Spinal cord (tissue), 10 donors: ENCODE data around the gene EN1. TPM values are rescaled to one million over a fixed set of nuclear protein-coding genes. Genes with fewer than 3 reads are reported as not detected.

ENCODE experiments used
- DNase-seq, 6 donors: peaks; one replicate each; pipeline versions ENCODE4 v3.0.0 to v3.0.0-alpha.2; 2013 to 2015; ENCODE audit warnings: low spot score in 6 of 6, low read depth in 4 of 6
- H3K27ac ChIP-seq: one replicate; pipeline ENCODE4 v1.5.1; 2013; ENCODE audit warnings: low read depth, low read length, control low read depth
- H3K27me3 ChIP-seq: one replicate; pipeline ENCODE4 v1.6.1; 2013; ENCODE audit warnings: low read length; ENCODE audit not compliant: control insufficient read depth, insufficient read depth
- H3K36me3 ChIP-seq: one replicate; pipeline ENCODE4 v1.6.1; 2013; ENCODE audit warnings: low read length; ENCODE audit not compliant: control insufficient read depth, insufficient read depth
- H3K4me1 ChIP-seq: one replicate; pipeline ENCODE4 v1.6.1; 2013; ENCODE audit warnings: low read length; ENCODE audit not compliant: control insufficient read depth, insufficient read depth
- H3K4me3 ChIP-seq: one replicate; pipeline ENCODE4 v1.5.1; 2013; ENCODE audit warnings: low read depth, low read length, control low read depth
- H3K9me3 ChIP-seq: one replicate; pipeline ENCODE4 v1.6.1; 2013; ENCODE audit warnings: low read length; ENCODE audit not compliant: control insufficient read depth, insufficient read depth
- WGBS: methylation state at CpG from one replicate; pipeline ENCODE4 v1.1.5; 2013; ENCODE audit warnings: missing lambda C conversion rate; ENCODE audit not compliant: insufficient coverage; 5-methylcytosine and 5-hydroxymethylcytosine counted together
- polyA plus RNA-seq, 2 donors: library from polyadenylated mRNA; unstranded; fragments of 120-200 nt; gene quantifications; one replicate each; pipeline ENCODE4 v1.2.1, GENCODE V29; 2013; ENCODE audit not compliant: insufficient read length in 2 of 2
- total RNA-seq, 2 donors: library from RNA; depleted of rRNA in 1 of 2; stranded (reverse); fragments of 120-200 nt in 1 of 2; fragments of >200 nt in 1 of 2; gene quantifications; one replicate each; pipeline versions ENCODE4 v1.2.3 to v1.2.4, GENCODE V29; 2013 to 2014
- donor health status: healthy.

The EN1 gene
- total and polyA plus RNA-seq, 4 donors, result 0.40 to 2.8 (median 0.93) TPM

DNA sequence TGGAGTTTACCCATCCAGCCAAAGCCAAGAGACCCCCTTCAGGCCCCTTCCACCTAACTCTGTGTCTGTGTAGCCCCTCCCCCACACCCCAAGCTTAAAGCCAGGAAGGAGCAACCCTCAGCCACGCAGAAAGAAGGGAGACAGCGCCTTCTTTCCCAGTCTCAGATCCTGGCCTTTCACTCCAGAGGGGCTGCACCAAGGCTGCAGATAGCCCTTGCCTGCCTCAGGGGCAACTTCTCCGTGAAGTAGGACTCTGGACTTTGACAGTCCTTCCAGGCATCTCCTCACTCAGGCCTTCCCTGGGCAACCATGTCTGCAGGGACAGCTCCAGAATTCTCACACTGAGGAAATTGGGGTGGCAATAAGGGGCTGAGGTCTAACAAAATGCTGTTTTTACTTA lies 26.9 kb upstream of the EN1 start:
- H3K27ac ChIP-seq, result no peak overlapping the region
- DNase-seq, result no peak
- no peaks in the 10 kb centered on the region for H3K9me3 ChIP-seq
- no peak overlapping the region for H3K4me3 ChIP-seq
- peaks cover 2% of the 10 kb centered on the region for H3K27me3 ChIP-seq
- 64% methylated on average over 1 of the region's 3 CpGs for WGBS
- H3K4me1 ChIP-seq, result no peaks in the 10 kb centered on the region
- H3K36me3 ChIP-seq, result no peaks in the 10 kb centered on the region

DNA sequence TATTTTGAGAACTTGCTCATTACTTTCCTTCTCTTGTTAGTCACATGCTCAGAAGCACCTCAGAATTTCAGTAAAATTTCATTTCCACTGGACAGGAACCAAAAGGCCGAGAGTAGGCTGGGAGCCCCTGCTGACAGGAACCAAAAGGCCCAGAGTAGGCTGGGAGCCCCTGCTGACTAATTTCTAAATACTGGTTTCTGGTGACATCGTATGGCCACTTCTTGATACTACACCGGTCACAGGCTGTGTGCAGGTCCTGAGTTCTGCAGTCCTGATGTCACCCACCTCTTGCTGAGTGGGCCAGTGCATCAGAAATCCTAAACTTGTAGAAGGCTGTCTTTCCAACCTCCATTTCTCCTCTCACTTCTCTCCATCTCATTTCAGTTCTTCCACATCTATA lies 17.7 kb upstream of the EN1 start:
- WGBS, result 0% methylated on average over 3 of the region's 3 CpGs
- no peak overlapping the region for H3K4me3 ChIP-seq
- DNase-seq, result peak in 3 of 6 donors; percentile 51 to 90 (median 76)
- no peaks in the 10 kb centered on the region for H3K36me3 ChIP-seq
- peaks cover 33% of the 10 kb centered on the region for H3K27me3 ChIP-seq
- no peaks in the 10 kb centered on the region for H3K9me3 ChIP-seq
- H3K4me1 ChIP-seq, result no peaks in the 10 kb centered on the region
- H3K27ac ChIP-seq, result no peak overlapping the region

DNA sequence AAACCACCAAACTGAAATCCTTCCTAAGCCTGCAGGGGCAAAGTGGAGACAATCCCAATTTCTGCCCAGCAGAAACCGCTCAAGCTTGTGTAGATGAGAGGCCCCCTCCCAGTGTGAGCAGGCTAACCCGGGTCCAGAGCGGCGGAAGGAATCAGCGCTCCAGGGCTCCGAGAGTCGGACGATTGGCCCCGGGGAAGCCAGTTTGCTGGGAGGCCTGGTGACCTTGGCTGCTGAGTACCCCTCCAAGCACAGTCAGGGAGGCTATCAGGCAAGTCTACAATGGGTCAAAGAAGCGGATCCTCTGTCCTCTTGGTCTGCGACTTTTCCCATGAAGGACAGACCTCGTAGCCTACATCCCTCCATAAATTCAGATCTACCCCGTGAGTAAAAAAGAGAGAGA lies 16.8 kb upstream of the EN1 start:
- DNase-seq, result no peak

DNA sequence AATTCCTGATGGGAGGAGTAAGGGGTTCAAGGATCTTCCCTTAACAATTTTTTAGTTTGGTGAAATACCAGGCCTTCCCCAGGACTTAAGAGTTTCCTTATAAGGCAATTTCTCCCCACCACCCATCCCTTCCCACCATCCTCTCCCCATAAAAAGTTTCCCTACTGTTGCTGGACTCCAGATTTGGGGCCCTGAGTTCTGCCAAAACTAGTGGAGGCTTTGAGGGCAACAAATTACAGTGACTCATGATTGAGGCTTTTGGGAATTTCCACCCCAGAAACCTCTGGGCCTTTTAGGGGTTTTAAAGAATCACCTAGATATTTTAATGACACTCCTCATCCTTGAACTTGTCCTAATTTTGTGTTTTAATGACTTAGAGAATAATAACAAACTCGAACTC lies 14.3 kb upstream of the EN1 start:
- Histone ChIP-seq H3K27me3 (peaks cover 67% of the 10 kb centered on the region), H3K27ac (no peak overlapping the region), H3K4me3 (no peak overlapping the region), H3K9me3 (no peaks in the 10 kb centered on the region), H3K36me3 (no peaks in the 10 kb centered on the region), H3K4me1 (peaks cover 21% of the 10 kb centered on the region)
- no CpG with 5 or more reads among the region's 1 CpG for WGBS
- DNase-seq, result no peak

More for the DNA sequence above, 16.8 kb upstream of the EN1 start:
- H3K4me1 ChIP-seq, result no peaks in the 10 kb centered on the region
- no peak overlapping the region for H3K27ac ChIP-seq
- no peak overlapping the region for H3K4me3 ChIP-seq
- no peaks in the 10 kb centered on the region for H3K36me3 ChIP-seq
- no peaks in the 10 kb centered on the region for H3K9me3 ChIP-seq
- peaks cover 42% of the 10 kb centered on the region for H3K27me3 ChIP-seq
- WGBS, result 93% methylated on average over 11 of the region's 13 CpGs

DNA sequence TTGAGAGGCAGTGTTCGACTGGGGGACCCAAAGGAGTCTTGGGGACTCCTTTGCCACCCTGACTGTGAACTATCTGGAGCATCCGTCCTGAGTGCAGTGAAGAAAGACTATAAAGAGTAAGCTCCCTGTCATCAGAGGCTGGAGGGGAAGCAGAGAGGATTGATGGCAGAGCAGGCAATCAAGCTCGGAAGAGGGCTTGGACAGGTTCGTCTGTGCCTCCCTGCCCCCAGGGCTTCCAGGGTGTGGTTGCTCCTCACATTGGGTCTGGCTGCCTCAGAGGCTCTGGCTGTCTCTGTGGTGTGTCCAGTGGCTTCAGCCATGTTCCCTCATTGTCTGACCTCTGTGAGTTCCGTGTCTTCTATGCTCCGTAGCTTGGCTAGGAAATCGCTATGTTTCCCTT lies 13.8 kb upstream of the EN1 start:
- DNase-seq, result no peak
- H3K27ac ChIP-seq, result no peak overlapping the region
- H3K9me3 ChIP-seq, result no peaks in the 10 kb centered on the region
- 74% methylated on average over 4 of the region's 7 CpGs for WGBS
- peaks cover 21% of the 10 kb centered on the region for H3K4me1 ChIP-seq
- H3K36me3 ChIP-seq, result no peaks in the 10 kb centered on the region
- peaks cover 72% of the 10 kb centered on the region for H3K27me3 ChIP-seq
- no peak overlapping the region for H3K4me3 ChIP-seq

DNA sequence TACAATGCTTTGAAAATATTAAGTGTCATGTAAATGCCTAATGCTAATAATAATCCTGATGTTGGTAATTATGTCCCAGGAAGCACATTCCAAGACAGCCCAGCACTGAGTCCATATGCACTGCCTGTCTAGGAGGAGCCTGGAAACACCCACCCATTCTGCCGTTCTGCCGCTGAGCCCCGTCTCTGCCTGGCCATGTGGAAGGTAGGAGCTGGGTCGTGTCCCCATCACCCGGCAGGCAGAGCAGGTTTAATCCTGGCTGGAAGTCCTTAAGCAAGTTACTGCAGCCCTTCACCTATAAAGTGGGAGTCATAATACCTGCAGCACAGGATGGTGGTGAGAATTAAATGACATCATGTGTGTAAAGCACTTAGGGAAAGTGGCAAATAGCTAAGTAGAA lies 13.1 kb upstream of the EN1 start:
- no peak for DNase-seq
- Histone ChIP-seq H3K36me3 (no peaks in the 10 kb centered on the region), H3K4me1 (peaks cover 28% of the 10 kb centered on the region), H3K9me3 (no peaks in the 10 kb centered on the region), H3K27ac (no peak overlapping the region), H3K27me3 (peaks cover 79% of the 10 kb centered on the region), H3K4me3 (no peak overlapping the region)
- WGBS, result 5% methylated on average over 3 of the region's 5 CpGs

DNA sequence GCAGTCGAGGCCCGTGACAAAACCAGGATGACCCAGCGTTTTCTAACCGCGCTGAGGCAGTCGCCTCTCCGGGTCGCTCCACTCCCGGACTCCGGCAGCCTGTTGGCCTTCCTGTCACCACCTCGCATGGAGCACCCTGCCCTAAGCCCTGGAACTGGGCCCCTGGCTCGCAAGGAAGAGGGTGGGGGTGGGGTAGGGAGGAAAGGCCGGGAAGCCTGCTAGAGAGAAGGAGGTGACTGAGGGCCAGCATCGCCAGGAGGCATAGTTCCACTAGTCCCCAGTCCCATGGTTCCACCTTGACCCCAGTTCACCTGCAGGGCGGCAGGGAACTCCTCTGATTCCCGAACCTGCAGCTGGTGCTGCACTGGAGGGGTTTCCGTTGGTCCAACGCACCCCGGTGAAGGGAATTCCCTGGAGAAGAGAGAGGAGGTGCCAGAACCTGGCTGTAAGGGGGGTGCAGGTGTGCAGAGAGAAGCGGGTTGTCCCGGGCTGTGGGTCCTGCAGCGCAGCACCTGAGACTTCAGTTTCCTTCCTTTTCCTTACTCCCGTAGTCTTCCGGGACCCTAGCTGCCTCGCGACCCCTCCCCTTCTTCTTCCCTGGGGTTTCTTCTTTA lies 11.8 kb upstream of the EN1 start:
- Histone ChIP-seq H3K9me3 (no peaks in the 10 kb centered on the region), H3K4me1 (peaks cover 40% of the 10 kb centered on the region), H3K27ac (no peak overlapping the region), H3K4me3 (no peak overlapping the region), H3K36me3 (no peaks in the 10 kb centered on the region), H3K27me3 (peaks cover 88% of the 10 kb centered on the region)
- WGBS, result 9% methylated on average over 24 of the region's 26 CpGs
- DNase-seq, result no peak

DNA sequence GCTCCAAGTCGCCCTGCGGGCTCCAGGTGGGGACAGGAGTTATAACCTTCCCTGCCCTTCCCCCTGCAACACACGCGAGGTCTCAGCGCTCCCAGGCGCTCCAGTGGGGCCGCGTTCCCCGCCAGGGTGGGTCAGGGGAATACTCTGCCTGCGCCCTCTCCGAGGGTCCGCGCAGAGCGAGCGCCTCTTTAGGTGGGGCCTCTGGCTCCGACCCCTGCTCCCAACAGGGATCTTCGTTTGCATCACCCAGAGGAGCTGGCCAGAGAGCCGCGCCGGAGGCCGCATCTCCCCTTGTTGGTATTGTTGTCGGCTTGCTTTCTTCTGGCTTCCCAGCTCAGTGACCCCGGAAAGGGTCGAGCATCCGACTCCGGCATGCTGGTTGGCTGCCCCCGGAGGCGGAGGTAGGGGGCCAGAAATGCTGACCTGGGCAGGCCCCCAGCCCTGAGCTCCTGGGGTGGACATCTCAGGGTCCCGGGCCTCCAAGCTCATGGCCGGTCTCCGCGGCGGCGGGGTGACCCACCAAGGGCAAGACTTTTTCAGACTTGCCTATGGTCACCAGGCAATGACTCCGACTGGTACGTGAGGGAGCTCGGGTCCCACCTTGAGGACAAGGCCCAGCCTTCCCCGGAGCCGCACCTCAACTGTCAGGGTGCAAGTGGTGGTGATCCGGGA lies 11.2 kb upstream of the EN1 start:
- H3K27ac ChIP-seq, result no peak overlapping the region
- H3K4me1 ChIP-seq, result peaks cover 45% of the 10 kb centered on the region
- peaks cover 92% of the 10 kb centered on the region for H3K27me3 ChIP-seq
- no peak for DNase-seq
- H3K36me3 ChIP-seq, result no peaks in the 10 kb centered on the region
- WGBS, result 2% methylated on average over 40 of the region's 40 CpGs
- no peak overlapping the region for H3K4me3 ChIP-seq
- H3K9me3 ChIP-seq, result no peaks in the 10 kb centered on the region

DNA sequence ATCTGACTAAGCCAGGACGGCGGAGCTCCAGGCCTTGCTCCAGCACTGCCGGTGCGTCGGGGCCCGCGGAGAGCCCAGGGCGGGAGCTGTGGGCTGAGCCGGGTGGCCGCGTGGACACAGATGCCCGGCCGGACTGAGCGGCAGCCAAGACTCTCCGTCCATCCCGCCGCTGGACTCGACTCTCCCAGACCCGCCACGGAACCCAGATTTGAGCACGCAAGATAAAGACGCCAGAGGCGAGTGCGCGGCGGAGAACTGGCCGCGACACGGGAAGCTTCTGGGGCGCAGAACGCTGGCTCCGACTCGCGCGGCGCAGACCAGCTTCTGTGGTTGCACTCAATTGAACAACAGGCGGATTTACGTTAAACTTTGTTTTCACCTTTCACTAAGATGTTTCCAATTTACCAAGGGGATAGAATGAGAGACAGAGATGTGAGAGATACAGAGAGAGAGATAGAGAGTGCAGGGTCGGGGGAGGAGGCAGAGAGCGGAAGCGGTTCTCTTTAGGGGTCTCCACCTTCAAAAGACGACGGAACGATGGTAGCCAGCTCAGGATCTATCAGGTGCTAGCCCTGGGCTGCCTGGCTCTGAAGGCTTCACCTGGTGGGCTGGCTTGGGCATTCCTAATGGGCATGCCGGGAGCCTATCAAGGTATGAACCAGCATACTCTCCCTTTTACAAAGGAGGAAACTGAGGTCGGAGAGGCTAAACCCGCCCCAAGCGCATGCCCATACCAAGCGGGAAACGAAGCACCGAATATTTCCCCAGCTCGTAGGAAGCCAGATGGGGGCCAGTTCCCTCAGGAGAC lies 10.4 kb upstream of the EN1 start:
- Histone ChIP-seq H3K4me3 (no peak overlapping the region), H3K36me3 (no peaks in the 10 kb centered on the region), H3K27me3 (peaks cover 97% of the 10 kb centered on the region), H3K4me1 (peaks cover 50% of the 10 kb centered on the region), H3K27ac (no peak overlapping the region), H3K9me3 (no peaks in the 10 kb centered on the region)
- 2% methylated on average over 45 of the region's 52 CpGs for WGBS
- DNase-seq, result peak in 2 of 6 donors; percentile 26 to 32
